HCT116 (cell line): Measurements from ENCODE around the gene HEY2. TPM values are rescaled to one million over a fixed set of nuclear protein-coding genes. Genes with fewer than 3 reads are reported as not detected.

Source experiments
- ATAC-seq: fragments of 200-7000 bp; cut with Tn5 transposase; 2 replicates; pipeline ENCODE4 v1.9.1; 2020; ENCODE audit warnings: mild to moderate bottlenecking, moderate library complexity
- BruUV-seq: library from RNA; stranded (reverse); fragments of 400-500 nt; replicated peaks from 2 replicates; lab custom pipeline; 2021; lab: Mats Ljungman, UMichigan
- CTCF ChIA-PET: fragments of 300-600 bp; sonication (Branson Sonifier 250); formaldehyde crosslinking; loops from one replicate; lab custom pipeline; 2021; ENCODE audit warnings: antibody characterized with exemption; lab: Charles Lee
- POLR2A ChIA-PET: fragments of 300-600, 350-600 bp; sonication (Branson Sonifier 250); formaldehyde crosslinking; loops from one replicate; lab custom pipeline; 2021; ENCODE audit warnings: antibody characterized with exemption; lab: Charles Lee
- RAD21 ChIA-PET, 2 experiments: fragments of 300-600 bp; sonication (Branson Sonifier 250); formaldehyde crosslinking; loops; one replicate each; lab custom pipeline; 2023; ENCODE audit warnings: low total read pairs in 2 of 2; ENCODE audit not compliant: uncharacterized antibody in 2 of 2, unreplicated experiment in 2 of 2, low non-redundant PET in 1 of 2; lab: Charles Lee
- DNase-seq: peaks from one replicate; pipeline ENCODE4 v3.0.0-alpha.2; 2010; ENCODE audit warnings: low read depth, low spot score
- H2AFZ ChIP-seq: fragments of 200-600 bp; shearing (Covaris generic), sonication (generic); 2 replicates; pipeline ENCODE4 v1.6.1; 2017; ENCODE audit warnings: low read depth, mixed run types, mixed read lengths, antibody characterized with exemption, low read length; ENCODE audit not compliant: poor library complexity, severe bottlenecking
- H3K27ac ChIP-seq: 2 replicates; pipeline ENCODE4 v1.5.1; 2012; ENCODE audit warnings: low read depth, low read length
- H3K27me3 ChIP-seq: fragments of 200-600 bp; sonication (generic); 2 replicates; pipeline ENCODE4 v1.6.1; 2016; ENCODE audit warnings: mixed run types, low read length, mixed read lengths; ENCODE audit not compliant: insufficient read depth
- H3K36me3 ChIP-seq, 2 experiments: fragments of 200-500 bp in 1 of 2; fragments of 200-600 bp in 1 of 2; sonication (Bioruptor generic) in 1 of 2; sonication (generic) in 1 of 2; 2 replicates each; pipeline versions ENCODE4 v1.5.1 to v1.6.1; 2014 to 2016; ENCODE audit warnings: low read length in 2 of 2, inconsistent platforms in 1 of 2, mixed read lengths in 1 of 2, mixed run types in 1 of 2; ENCODE audit not compliant: insufficient read depth in 2 of 2, control insufficient read depth in 1 of 2
- H3K4me1 ChIP-seq, 2 experiments: fragments of 200-600 bp in 1 of 2; sonication (generic) in 1 of 2; 2 replicates each; pipeline versions ENCODE4 v1.5.1 to v1.6.1; 2012 to 2017; ENCODE audit warnings: low read length in 2 of 2, inconsistent platforms in 1 of 2, mild to moderate bottlenecking in 1 of 2, mixed read lengths in 1 of 2, mixed run types in 1 of 2, moderate library complexity in 1 of 2; ENCODE audit not compliant: insufficient read depth in 2 of 2, control insufficient read depth in 1 of 2
- H3K4me2 ChIP-seq: fragments of 200-600 bp; sonication (generic); 2 replicates; pipeline ENCODE4 v1.6.1; 2017; ENCODE audit warnings: mixed run types, low read length, mixed read lengths
- H3K4me3 ChIP-seq, 2 experiments: fragments of 200-600 bp in 1 of 2; sonication (generic) in 1 of 2; replicated peaks in 1 of 2; 2 replicates each; pipeline ENCODE4 v1.5.1; 2011 to 2016; ENCODE audit warnings: low read length in 2 of 2, control low read depth in 1 of 2, low read depth in 1 of 2, mild to moderate bottlenecking in 1 of 2, mixed read lengths in 1 of 2, mixed run types in 1 of 2
- H3K79me2 ChIP-seq: fragments of 200-600 bp; sonication (generic); 2 replicates; pipeline ENCODE4 v1.6.1; 2017; ENCODE audit warnings: mild to moderate bottlenecking, mixed run types, low read length, moderate library complexity, mixed read lengths; ENCODE audit not compliant: insufficient read depth
- H3K9ac ChIP-seq: fragments of 200-600 bp; sonication (generic); 2 replicates; pipeline ENCODE4 v1.6.1; 2016; ENCODE audit warnings: low read length, mixed read lengths
- H3K9me2 ChIP-seq: fragments of 200-600 bp; sonication (generic), shearing (Covaris generic); 2 replicates; pipeline ENCODE4 v1.6.1; 2017; ENCODE audit warnings: mixed run types, mild to moderate bottlenecking, moderate library complexity; ENCODE audit not compliant: insufficient read depth
- H3K9me3 ChIP-seq, 2 experiments: fragments of 200-500 bp in 1 of 2; fragments of 200-600 bp in 1 of 2; sonication (Bioruptor generic) in 1 of 2; sonication (generic) in 1 of 2; 2 replicates each; pipeline ENCODE4 v1.6.1; 2014 to 2017; ENCODE audit warnings: low read length in 2 of 2, mixed read lengths in 2 of 2, inconsistent platforms in 1 of 2, low read depth in 1 of 2, mild to moderate bottlenecking in 1 of 2, mixed run types in 1 of 2, moderate library complexity in 1 of 2; ENCODE audit not compliant: control insufficient read depth in 1 of 2, insufficient read depth in 1 of 2
- H4K20me1 ChIP-seq: fragments of 200-600 bp; sonication (generic), shearing (Covaris generic); 2 replicates; pipeline ENCODE4 v1.6.1; 2017; ENCODE audit warnings: mixed run types, mild to moderate bottlenecking, moderate library complexity; ENCODE audit not compliant: insufficient read depth
- ATF3 ChIP-seq: IDR thresholded peaks from 2 replicates; pipeline ENCODE4 v1.6.1; 2012
- CBX3 ChIP-seq: IDR thresholded peaks from 2 replicates; pipeline ENCODE4 v1.6.1; 2012; ENCODE audit warnings: low read depth
- CTCF ChIP-seq, 3 experiments: fragments of 200-600 bp in 1 of 3; sonication (generic) in 1 of 3; IDR thresholded peaks in 2 of 3; conservative IDR thresholded peaks in 1 of 3; 2 replicates each; pipeline ENCODE4 v1.5.1; 2012 to 2017; ENCODE audit warnings: low read depth in 2 of 3, low read length in 2 of 3, antibody characterized with exemption in 1 of 3, borderline replicate concordance in 1 of 3, control low read depth in 1 of 3, mild to moderate bottlenecking in 1 of 3, mixed read lengths in 1 of 3, mixed run types in 1 of 3, moderate library complexity in 1 of 3; ENCODE audit not compliant: insufficient read depth in 1 of 3
- EGR1 ChIP-seq: IDR thresholded peaks from 2 replicates; pipeline ENCODE4 v1.6.1; 2012; ENCODE audit warnings: low read depth
- EZH2 ChIP-seq: fragments of 200-600 bp; sonication (generic); IDR thresholded peaks from 2 replicates; pipeline ENCODE4 v1.6.1; 2017; ENCODE audit warnings: antibody characterized with exemption, mixed run types
- EZH2phosphoT487 ChIP-seq: fragments of 200-600 bp; IDR thresholded peaks from 2 replicates; pipeline ENCODE4 v1.6.1; 2018; ENCODE audit warnings: antibody characterized with exemption, borderline replicate concordance
- JUND ChIP-seq: IDR thresholded peaks from 2 replicates; pipeline ENCODE4 v1.6.1; 2012
- MAX ChIP-seq: IDR thresholded peaks from 2 replicates; pipeline ENCODE4 v1.6.1; 2012
- POLR2A ChIP-seq: IDR thresholded peaks from 2 replicates; pipeline ENCODE4 v1.7.0; 2011; ENCODE audit warnings: borderline replicate concordance; ENCODE audit not compliant: insufficient read depth, insufficient read length; ENCODE audit errors: extremely low read depth
- POLR2AphosphoS5 ChIP-seq: IDR thresholded peaks from 2 replicates; pipeline ENCODE4 v1.6.1; 2011; ENCODE audit warnings: mild to moderate bottlenecking, low read depth, low read length, moderate library complexity
- RAD21 ChIP-seq: IDR thresholded peaks from 2 replicates; pipeline ENCODE4 v1.6.1; 2012; ENCODE audit warnings: low read depth, mild to moderate bottlenecking
- SIN3A ChIP-seq: IDR thresholded peaks from 2 replicates; pipeline ENCODE4 v1.6.1; 2012; ENCODE audit warnings: low read depth
- SP1 ChIP-seq: IDR thresholded peaks from 2 replicates; pipeline ENCODE4 v1.6.1; 2012; ENCODE audit warnings: low read depth
- TCF7L2 ChIP-seq: IDR thresholded peaks from 2 replicates; pipeline ENCODE4 v1.7.0; 2011; ENCODE audit warnings: borderline replicate concordance, inconsistent platforms; ENCODE audit not compliant: insufficient read depth, insufficient read length; ENCODE audit errors: extremely low read depth
- YY1 ChIP-seq: IDR thresholded peaks from 2 replicates; pipeline ENCODE4 v1.6.1; 2011; ENCODE audit warnings: low read length, low read depth, moderate library complexity, mild to moderate bottlenecking; ENCODE audit not compliant: insufficient replicate concordance; ENCODE audit errors: extremely low read depth
- ZBTB33 ChIP-seq: IDR thresholded peaks from 2 replicates; pipeline ENCODE4 v1.6.1; 2011; ENCODE audit warnings: mild to moderate bottlenecking, low read length, moderate library complexity; ENCODE audit not compliant: insufficient replicate concordance; ENCODE audit errors: extremely low read depth
- ZFX ChIP-seq: fragments of 450-650 bp; IDR thresholded peaks from 2 replicates; pipeline ENCODE4 v1.6.1; 2017
- ZNF274 ChIP-seq: fragments of 200-500 bp; sonication (Bioruptor generic); IDR thresholded peaks from 2 replicates; pipeline ENCODE4 v1.6.1; 2014; ENCODE audit warnings: mild to moderate bottlenecking, low read depth, low read length, inconsistent platforms
- intact Hi-C: fragments of 100-400 bp; cut with micrococcal nuclease; formaldehyde crosslinking; loops from 2 replicates; pipeline ENCODE4 v1.10.0; 2022
- total RNA-seq: library from RNA; stranded (reverse); gene quantifications from one replicate; pipeline ENCODE4 v1.2.1, GENCODE V29; 2021; ENCODE audit not compliant: unreplicated experiment

The HEY2 gene
- total RNA-seq, 1 experiment from 2014 or later: not detected

GRCh38 chr6:125750692-125751333 lies 1.4 kb downstream of the HEY2 start:
- H3K36me3 ChIP-seq: no peaks in the 10 kb centered on the region
- ChIA-PET RAD21 (no interaction called here), POLR2A (no interaction called here), CTCF (interaction anchor here (1.1 to 1.5 kb wide), 3 partner anchors 10 to 435 kb away, joined by 4 to 5 read pairs (median 4); partner anchors contain the start of gene HINT3)
- no peaks in the 10 kb centered on the region for H3K9me2 ChIP-seq
- no peaks in the 10 kb centered on the region for H4K20me1 ChIP-seq
- no TSS peak for BruUV-seq
- H3K4me1 ChIP-seq: peaks cover 0 to 10% of the 10 kb centered on the region in 2 experiments; a peak in 2 of 4 replicates
- H3K4me2 ChIP-seq: no peak overlapping the region
- intact Hi-C loops: loop anchor here (5.0 kb wide), 1 partner anchor 884 kb away; no protein-coding TSS in a partner anchor
- TF ChIP-seq ZNF274: no peak
- no peak for TF ChIP-seq ZBTB33
- TF ChIP-seq SIN3A: no peak
- no peak for TF ChIP-seq SP1
- no peak for TF ChIP-seq RAD21
- TF ChIP-seq ATF3: no peak
- TF ChIP-seq CBX3: no peak
- TF ChIP-seq JUND: no peak
- no peak for TF ChIP-seq MAX
- TF ChIP-seq CTCF (IDR thresholded peaks at IDR 0.05 in 2 of 3, conservative IDR thresholded peaks at IDR 0.05 in 1 of 3; ENCODE audit: borderline replicate concordance in 1 of 3, insufficient read depth in 1 of 3, low read depth in 2 of 3, low read length in 2 of 3): no peak
- no peak for TF ChIP-seq ZFX
- TF ChIP-seq POLR2AphosphoS5: no peak
- no peak for TF ChIP-seq POLR2A
- no peak for TF ChIP-seq EZH2phosphoT487
- no peak for TF ChIP-seq YY1
- TF ChIP-seq EGR1: no peak
- no peak for TF ChIP-seq EZH2
- TF ChIP-seq TCF7L2: no peak
- no peaks in the 10 kb centered on the region for H3K9me3 ChIP-seq
- H3K4me3 ChIP-seq: no peak overlapping the region
- no peak for DNase-seq
- no peaks in the 10 kb centered on the region for H3K79me2 ChIP-seq
- no peak overlapping the region for H3K27ac ChIP-seq
- no peak overlapping the region for H3K9ac ChIP-seq
- H3K27me3 ChIP-seq: peaks cover 60% of the 10 kb centered on the region
- ATAC-seq: no peak
- no peak overlapping the region for H2AFZ ChIP-seq
